CD4-positive, alpha-beta T cell (primary cell): Measurements from ENCODE around the gene TP53I3. TPM values are rescaled to one million over a fixed set of nuclear protein-coding genes. Genes with fewer than 3 reads are reported as not detected.

Experiments used
- ATAC-seq: fragments of 200-7000 bp; cut with Tn5 transposase; one replicate; pipeline ENCODE4 v1.10.0; 2022; ENCODE audit warnings: mild to moderate bottlenecking; ENCODE audit not compliant: poor library complexity
- CTCF ChIA-PET: fragments of 350-600 bp; sonication (Branson Sonifier 250); formaldehyde crosslinking; loops from one replicate; lab custom pipeline; 2021; ENCODE audit warnings: antibody characterized with exemption, inconsistent platforms; lab: Charles Lee
- POLR2A ChIA-PET: fragments of 350-600 bp; sonication (Branson Sonifier 250); formaldehyde crosslinking; loops from one replicate; lab custom pipeline; 2021; ENCODE audit warnings: antibody characterized with exemption, inconsistent platforms; lab: Charles Lee
- DNase-seq, 14 experiments: peaks; one replicate each; pipeline ENCODE4 v3.0.0-alpha.2; 2013 to 2020; ENCODE audit warnings: mixed read lengths in 2 of 14
- H3K27ac ChIP-seq, 2 donors: one replicate each; pipeline versions ENCODE4 v1.5.1 to v1.7.0; 2013; ENCODE audit warnings: low read length in 2 of 2, low read depth in 1 of 2, mild to moderate bottlenecking in 1 of 2
- H3K27me3 ChIP-seq, 2 experiments: 1 replicate in 1 of 2; 2 replicates in 1 of 2; pipeline versions ENCODE4 v1.6.1 to v1.7.0; 2013; ENCODE audit warnings: low read length in 2 of 2, control low read depth in 1 of 2, mild to moderate bottlenecking in 1 of 2, moderate library complexity in 1 of 2; ENCODE audit not compliant: insufficient read depth in 2 of 2, control insufficient read depth in 1 of 2
- H3K36me3 ChIP-seq: one replicate; pipeline ENCODE4 v1.6.1; 2013; ENCODE audit warnings: low read length, control low read depth; ENCODE audit not compliant: insufficient read depth
- H3K4me1 ChIP-seq: one replicate; pipeline ENCODE4 v1.6.1; 2013; ENCODE audit warnings: low read length, control low read depth; ENCODE audit not compliant: insufficient read depth
- H3K4me3 ChIP-seq: one replicate; pipeline ENCODE4 v1.5.1; 2013; ENCODE audit warnings: mild to moderate bottlenecking, low read length, moderate library complexity
- H3K9me3 ChIP-seq, 2 experiments: 1 replicate in 1 of 2; 2 replicates in 1 of 2; pipeline versions ENCODE4 v1.6.1 to v1.7.0; 2013; ENCODE audit warnings: low read length in 2 of 2, mild to moderate bottlenecking in 2 of 2, control low read depth in 1 of 2, moderate library complexity in 1 of 2; ENCODE audit not compliant: control insufficient read depth in 1 of 2, insufficient read depth in 1 of 2
- H3K27ac Mint-ChIP-seq: one replicate; pipeline ENCODE4 v1.8.0; 2020; ENCODE audit warnings: mixed read lengths
- H3K27me3 Mint-ChIP-seq: one replicate; pipeline ENCODE4 v1.8.0; 2021; ENCODE audit warnings: mixed read lengths
- H3K36me3 Mint-ChIP-seq: one replicate; pipeline ENCODE4 v1.8.0; 2021; ENCODE audit warnings: low read depth, mixed read lengths
- H3K4me1 Mint-ChIP-seq: one replicate; pipeline ENCODE4 v1.8.0; 2021; ENCODE audit warnings: low read depth, mixed read lengths
- H3K4me3 Mint-ChIP-seq: one replicate; pipeline ENCODE4 v1.8.0; 2020; ENCODE audit warnings: mild to moderate bottlenecking, mixed read lengths
- H3K9me3 Mint-ChIP-seq: one replicate; pipeline ENCODE4 v1.8.0; 2020; ENCODE audit warnings: mixed read lengths
- intact Hi-C, 2 experiments: fragments of 100-400 bp; cut with DNase I in 1 of 2; cut with micrococcal nuclease in 1 of 2; formaldehyde crosslinking; loops; one replicate each; pipeline versions ENCODE4 v1.15.1 to v1.9.0; 2023 to 2025; cut with DNase I, micrococcal nuclease
- total RNA-seq, 174 experiments: library from RNA in 2 of 174; stranded (reverse) in 2 of 174; gene quantifications; one replicate each; pipeline ENCODE4 v1.2.3 and lab custom pipeline; 2021 to 2026
- TF ChIP-seq, protein P1 (sequence below): fragments of 200-600 bp; IDR thresholded peaks from one replicate; pipeline ENCODE4 v1.8.0; 2022; ENCODE audit warnings: antibody characterized with exemption, mild to moderate bottlenecking

TP53I3 gene
- total RNA-seq, 2 experiments from 2014 or later, result 0.20 to 0.30 TPM

DNA sequence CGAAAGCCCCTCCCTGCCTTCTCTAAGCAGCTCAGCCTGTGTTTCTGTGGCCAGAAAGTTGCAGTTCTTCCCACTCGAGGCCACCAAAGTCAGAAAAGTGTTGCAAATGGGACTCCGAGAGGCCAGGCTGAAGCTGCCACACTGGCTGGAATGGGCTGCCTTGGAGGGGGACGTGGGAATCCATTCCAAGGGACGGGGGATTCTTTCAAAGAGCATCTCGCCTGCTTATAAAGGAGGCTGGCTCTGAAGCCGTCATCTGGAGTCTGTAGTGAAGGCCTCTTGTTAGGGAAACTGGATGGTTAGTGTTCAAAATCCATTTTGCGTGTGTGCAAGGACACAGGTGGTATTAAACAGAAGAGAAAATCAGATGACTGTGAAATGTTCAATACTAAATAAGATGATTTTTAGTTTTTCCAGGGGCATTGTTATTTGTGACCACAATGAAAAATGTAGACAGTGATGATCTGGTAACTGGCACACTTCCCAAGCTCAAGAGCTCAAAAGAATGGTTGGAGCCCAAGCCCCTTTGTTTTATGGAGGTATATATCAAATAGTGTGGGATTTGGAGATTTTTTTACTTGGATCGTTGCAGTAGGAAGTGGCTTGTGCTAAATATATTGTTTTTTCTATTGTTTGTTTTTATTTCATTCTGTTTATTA, 39.4 kb upstream of the TP53I3 start:
- H3K4me1 Mint-ChIP-seq, result peaks cover 15% of the 10 kb centered on the region
- peak overlapping the region; percentile 57 for H3K4me3 ChIP-seq
- no peaks in the 10 kb centered on the region for H3K36me3 Mint-ChIP-seq
- peak overlapping the region; percentile 84 for H3K4me3 Mint-ChIP-seq
- no peak overlapping the region for H3K27ac Mint-ChIP-seq
- no peaks in the 10 kb centered on the region for H3K27me3 ChIP-seq
- ChIA-PET POLR2A (interaction anchor here (1.4 kb wide), 1 partner anchor 40 kb away, joined by 4 read pairs; the partner anchor contains the start of gene TP53I3), CTCF (interaction anchor here (1.1 to 1.2 kb wide), 2 partner anchors 40 kb away, joined by 3 to 4 read pairs; partner anchors contain the start of gene TP53I3)
- ATAC-seq (no peak), DNase-seq (peak in 2 of 14 experiments; percentile 4 to 37)
- H3K4me1 ChIP-seq, result peaks cover 14% of the 10 kb centered on the region
- H3K9me3 Mint-ChIP-seq, result no peaks in the 10 kb centered on the region
- no peak overlapping the region for H3K27ac ChIP-seq
- intact Hi-C loops, result no loop called here
- H3K27me3 Mint-ChIP-seq, result no peaks in the 10 kb centered on the region
- TF ChIP-seq, protein P1, sequence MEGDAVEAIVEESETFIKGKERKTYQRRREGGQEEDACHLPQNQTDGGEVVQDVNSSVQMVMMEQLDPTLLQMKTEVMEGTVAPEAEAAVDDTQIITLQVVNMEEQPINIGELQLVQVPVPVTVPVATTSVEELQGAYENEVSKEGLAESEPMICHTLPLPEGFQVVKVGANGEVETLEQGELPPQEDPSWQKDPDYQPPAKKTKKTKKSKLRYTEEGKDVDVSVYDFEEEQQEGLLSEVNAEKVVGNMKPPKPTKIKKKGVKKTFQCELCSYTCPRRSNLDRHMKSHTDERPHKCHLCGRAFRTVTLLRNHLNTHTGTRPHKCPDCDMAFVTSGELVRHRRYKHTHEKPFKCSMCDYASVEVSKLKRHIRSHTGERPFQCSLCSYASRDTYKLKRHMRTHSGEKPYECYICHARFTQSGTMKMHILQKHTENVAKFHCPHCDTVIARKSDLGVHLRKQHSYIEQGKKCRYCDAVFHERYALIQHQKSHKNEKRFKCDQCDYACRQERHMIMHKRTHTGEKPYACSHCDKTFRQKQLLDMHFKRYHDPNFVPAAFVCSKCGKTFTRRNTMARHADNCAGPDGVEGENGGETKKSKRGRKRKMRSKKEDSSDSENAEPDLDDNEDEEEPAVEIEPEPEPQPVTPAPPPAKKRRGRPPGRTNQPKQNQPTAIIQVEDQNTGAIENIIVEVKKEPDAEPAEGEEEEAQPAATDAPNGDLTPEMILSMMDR, result no peak
- no peaks in the 10 kb centered on the region for H3K9me3 ChIP-seq
- H3K36me3 ChIP-seq, result no peaks in the 10 kb centered on the region

DNA sequence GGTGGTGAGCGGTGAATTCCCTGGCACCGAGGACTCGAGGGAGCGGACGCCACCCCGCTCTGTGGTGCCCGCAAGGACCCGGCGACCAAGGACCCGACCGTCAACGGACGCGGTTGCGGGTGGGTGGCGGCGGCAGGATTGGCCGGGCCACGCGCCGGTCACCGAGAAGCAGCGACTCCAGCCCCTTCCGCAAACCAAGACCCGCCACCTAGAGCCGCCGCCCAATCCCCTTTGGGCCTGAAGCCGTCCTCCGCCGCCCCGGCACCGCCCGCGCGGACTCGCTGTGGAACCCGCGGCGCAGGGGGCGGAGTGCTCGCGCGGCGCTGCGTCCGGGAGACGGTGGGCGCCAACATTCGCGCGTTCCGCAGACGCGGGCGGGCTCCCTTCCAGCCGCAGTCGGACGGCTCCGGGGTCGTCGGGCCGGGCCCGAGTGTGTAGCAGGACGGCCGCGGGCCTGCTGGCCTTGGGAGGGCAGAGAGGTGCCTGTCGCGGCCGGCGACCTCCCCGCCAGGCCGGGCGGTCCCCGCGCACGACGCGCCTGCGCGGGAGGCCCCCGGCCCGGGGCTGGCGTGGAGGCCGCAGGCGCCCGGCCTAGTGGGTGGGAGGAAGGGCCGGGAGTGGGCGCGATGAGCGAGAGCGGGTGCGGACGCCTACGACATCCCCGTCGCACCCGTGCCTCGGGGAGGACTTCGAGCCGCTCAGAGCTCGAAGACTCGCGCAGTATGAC, 38.7 kb upstream of the TP53I3 start, which contains the start of the genes FAM228B and PFN4:
Gene FAM228B, plus strand, starts transcription at position 275 of the 727 bp plus-strand sequence. CDS start 893 bp downstream, outside the sequence.
Gene PFN4, minus strand, starts transcription at position 140 of the 727 bp plus-strand sequence. CDS start 799 bp downstream, outside the sequence.
- H3K27me3 Mint-ChIP-seq, result no peaks in the 10 kb centered on the region
- H3K27me3 ChIP-seq, result no peaks in the 10 kb centered on the region
- peak within 1 kb of the TSS; percentile 57 for H3K4me3 ChIP-seq
- no peaks in the 10 kb centered on the region for H3K36me3 ChIP-seq
- H3K4me1 ChIP-seq, result peaks cover 14% of the 10 kb centered on the region
- CTCF ChIA-PET, result interaction anchor here (1.1 kb wide), 1 partner anchor 40 kb away, joined by 4 read pairs; no protein-coding TSS in a partner anchor
- TF ChIP-seq, protein P1, result no peak
- DNase-seq, result peak; percentile 18 to 74 (median 48)
- intact Hi-C loops, result no loop called here
- peak within 1 kb of the TSS; percentile 62 for H3K27ac Mint-ChIP-seq
- no peaks in the 10 kb centered on the region for H3K36me3 Mint-ChIP-seq
- no peak within 1 kb of the TSS for H3K27ac ChIP-seq
- ATAC-seq, result peak; percentile 84
- H3K4me3 Mint-ChIP-seq, result peak within 1 kb of the TSS; percentile 90
- H3K4me1 Mint-ChIP-seq, result peaks cover 15% of the 10 kb centered on the region
- POLR2A ChIA-PET, result interaction anchor here (1.4 to 1.7 kb wide), 2 partner anchors 39 to 47 kb away, joined by 4 to 11 read pairs; partner anchors contain the start of genes SF3B6 and TP53I3
- no peaks in the 10 kb centered on the region for H3K9me3 ChIP-seq
- no peaks in the 10 kb centered on the region for H3K9me3 Mint-ChIP-seq

GRCh38 chr2:24122366-24123194, 37.9 kb upstream of the TP53I3 start:
- H3K4me3 Mint-ChIP-seq, result peak overlapping the region; percentile 90
- Histone ChIP-seq H3K27ac (no peak overlapping the region), H3K4me1 (peaks cover 14% of the 10 kb centered on the region), H3K36me3 (no peaks in the 10 kb centered on the region), H3K4me3 (peak overlapping the region; percentile 57), H3K9me3 (no peaks in the 10 kb centered on the region), H3K27me3 (no peaks in the 10 kb centered on the region)
- no peaks in the 10 kb centered on the region for H3K27me3 Mint-ChIP-seq
- peaks cover 15% of the 10 kb centered on the region for H3K4me1 Mint-ChIP-seq
- DNase-seq (no peak), ATAC-seq (no peak)
- peak overlapping the region; percentile 62 for H3K27ac Mint-ChIP-seq
- CTCF ChIA-PET, result interaction anchor here (0.6 kb wide), 1 partner anchor 71 kb away, joined by 3 read pairs; no protein-coding TSS in a partner anchor
- H3K9me3 Mint-ChIP-seq, result no peaks in the 10 kb centered on the region
- POLR2A ChIA-PET, result interaction anchor here (0.7 to 1.7 kb wide), 3 partner anchors 38 to 195 kb away, joined by 3 to 11 read pairs (median 5); partner anchors contain the start of genes ATAD2B, SF3B6 and TP53I3
- H3K36me3 Mint-ChIP-seq, result no peaks in the 10 kb centered on the region
- TF ChIP-seq, protein P1, result no peak
- intact Hi-C loops, result no loop called here
